Activated CD8-positive, alpha-beta T cell treated with anti-CD3 and anti-CD28 coated beads for 36 hours (primary cell): ENCODE results near the gene ATP9B. TPM values are rescaled to one million over a fixed set of nuclear protein-coding genes. Genes with fewer than 3 reads are reported as not detected.

Experiments
- ATAC-seq: fragments of 200-7000 bp; cut with Tn5 transposase; one replicate; pipeline ENCODE4 v1.10.0; 2021; ENCODE audit warnings: mild to moderate bottlenecking, moderate library complexity
- CTCF ChIA-PET: fragments of 350-600 bp; sonication (Branson Sonifier 250); formaldehyde crosslinking; loops from one replicate; lab custom pipeline; 2021; ENCODE audit warnings: antibody characterized with exemption; lab: Charles Lee
- POLR2A ChIA-PET: fragments of 350-600 bp; sonication (Branson Sonifier 250); formaldehyde crosslinking; loops from one replicate; lab custom pipeline; 2021; ENCODE audit warnings: antibody characterized with exemption; lab: Charles Lee
- DNase-seq: peaks from one replicate; pipeline ENCODE4 v3.0.0-alpha.2; 2020
- H3K27ac Mint-ChIP-seq: one replicate; pipeline ENCODE4 v1.8.0; 2021; ENCODE audit warnings: mild to moderate bottlenecking, mixed read lengths
- H3K27me3 Mint-ChIP-seq: one replicate; pipeline ENCODE4 v1.8.0; 2021; ENCODE audit warnings: mixed read lengths
- H3K36me3 Mint-ChIP-seq: one replicate; pipeline ENCODE4 v1.8.0; 2021; ENCODE audit warnings: low read depth, mixed read lengths
- H3K4me1 Mint-ChIP-seq: one replicate; pipeline ENCODE4 v1.8.0; 2021; ENCODE audit warnings: low read depth, mixed read lengths
- H3K4me3 Mint-ChIP-seq: one replicate; pipeline ENCODE4 v1.8.0; 2021; ENCODE audit warnings: mild to moderate bottlenecking, moderate library complexity, mixed read lengths
- H3K9me3 Mint-ChIP-seq: one replicate; pipeline ENCODE4 v1.8.0; 2021; ENCODE audit warnings: mixed read lengths
- CTCF ChIP-seq: fragments of 200-600 bp; IDR thresholded peaks from one replicate; pipeline ENCODE4 v1.8.0; 2022; ENCODE audit warnings: antibody characterized with exemption, mild to moderate bottlenecking
- intact Hi-C: fragments of 100-400 bp; cut with micrococcal nuclease; formaldehyde crosslinking; loops from one replicate; pipeline ENCODE4 v1.10.0; 2022
- total RNA-seq, 2 experiments: library from RNA; stranded (reverse); gene quantifications; one replicate each; pipeline ENCODE4 v1.2.3, GENCODE V29; 2021

Gene ATP9B
- total RNA-seq, 2 experiments from 2014 or later = 18.9 to 21.1 TPM

GRCh38 chr18:79139206-79139605 lies 70.0 kb downstream of the ATP9B start:
- H3K27ac Mint-ChIP-seq = no peak overlapping the region
- peak; percentile 69 for ATAC-seq
- peaks cover 16% of the 10 kb centered on the region for H3K4me1 Mint-ChIP-seq
- intact Hi-C loops = no loop called here
- H3K36me3 Mint-ChIP-seq = peaks cover 13% of the 10 kb centered on the region
- peak; percentile 43 for DNase-seq
- H3K27me3 Mint-ChIP-seq = no peaks in the 10 kb centered on the region
- no peak overlapping the region for H3K4me3 Mint-ChIP-seq
- CTCF ChIA-PET = no interaction called here
- POLR2A ChIA-PET = interaction anchor here (0.6 kb wide), 1 partner anchor 24 kb away, joined by 5 read pairs; no protein-coding TSS in a partner anchor
- no peaks in the 10 kb centered on the region for H3K9me3 Mint-ChIP-seq
- TF ChIP-seq CTCF = no peak

GRCh38 chr18:79147014-79147413 lies 77.8 kb downstream of the ATP9B start:
- intact Hi-C loops = no loop called here
- Mint-ChIP-seq H3K9me3 (no peaks in the 10 kb centered on the region), H3K36me3 (peaks cover 25% of the 10 kb centered on the region), H3K27ac (no peak overlapping the region), H3K4me1 (no peaks in the 10 kb centered on the region), H3K27me3 (no peaks in the 10 kb centered on the region), H3K4me3 (no peak overlapping the region)
- ATAC-seq = no peak
- ChIA-PET CTCF (no interaction called here), POLR2A (no interaction called here)
- TF ChIP-seq CTCF = no peak
- DNase-seq = no peak

GRCh38 chr18:79151191-79151590 lies 82.0 kb downstream of the ATP9B start:
- no peak for DNase-seq
- no peak for ATAC-seq
- Mint-ChIP-seq H3K9me3 (no peaks in the 10 kb centered on the region), H3K36me3 (peaks cover 23% of the 10 kb centered on the region), H3K4me1 (peaks cover 2% of the 10 kb centered on the region), H3K27ac (no peak overlapping the region), H3K27me3 (no peaks in the 10 kb centered on the region), H3K4me3 (no peak overlapping the region)
- intact Hi-C loops = no loop called here
- no peak for TF ChIP-seq CTCF
- POLR2A ChIA-PET = no interaction called here
- CTCF ChIA-PET = interaction anchor here (1.3 kb wide), 1 partner anchor 19 kb away, joined by 3 read pairs; no protein-coding TSS in a partner anchor

- Mint-ChIP-seq H3K36me3 (peaks cover 24% of the 10 kb centered on the region), H3K27ac (no peak overlapping the region), H3K27me3 (no peaks in the 10 kb centered on the region), H3K9me3 (no peaks in the 10 kb centered on the region), H3K4me1 (peaks cover 12% of the 10 kb centered on the region), H3K4me3 (no peak overlapping the region)
- TF ChIP-seq CTCF = no peak
- ChIA-PET CTCF (interaction anchor here (1.0 kb wide), 1 partner anchor 30 kb away, joined by 3 read pairs; no protein-coding TSS in a partner anchor), POLR2A (interaction anchor here (0.7 kb wide), 1 partner anchor 166 kb away, joined by 3 read pairs; no protein-coding TSS in a partner anchor)
- no peak for DNase-seq
- intact Hi-C loops = no loop called here
- no peak for ATAC-seq
Observed at GRCh38 chr18:79156327-79156726, 87.1 kb downstream of the ATP9B start.

- Mint-ChIP-seq H3K4me3 (no peak overlapping the region), H3K36me3 (peaks cover 18% of the 10 kb centered on the region), H3K9me3 (no peaks in the 10 kb centered on the region), H3K27ac (no peak overlapping the region), H3K27me3 (no peaks in the 10 kb centered on the region), H3K4me1 (no peaks in the 10 kb centered on the region)
- intact Hi-C loops = no loop called here
- CTCF ChIA-PET = no interaction called here
- DNase-seq (no peak), ATAC-seq (no peak)
- POLR2A ChIA-PET = no interaction called here
- no peak for TF ChIP-seq CTCF
Observed at GRCh38 chr18:79164706-79165105, 95.5 kb downstream of the ATP9B start.
